ENCODE measurements around the gene KIAA1549. TPM values are rescaled to one million over a fixed set of nuclear protein-coding genes. Genes with fewer than 3 reads are reported as not detected.

KIAA1549 gene
- total RNA-seq, 3 donors from 2014 or later (not counting 1 experiment from before 2014, with no cell fraction given), result 0.08 to 0.09 (median 0.09) TPM

DNA sequence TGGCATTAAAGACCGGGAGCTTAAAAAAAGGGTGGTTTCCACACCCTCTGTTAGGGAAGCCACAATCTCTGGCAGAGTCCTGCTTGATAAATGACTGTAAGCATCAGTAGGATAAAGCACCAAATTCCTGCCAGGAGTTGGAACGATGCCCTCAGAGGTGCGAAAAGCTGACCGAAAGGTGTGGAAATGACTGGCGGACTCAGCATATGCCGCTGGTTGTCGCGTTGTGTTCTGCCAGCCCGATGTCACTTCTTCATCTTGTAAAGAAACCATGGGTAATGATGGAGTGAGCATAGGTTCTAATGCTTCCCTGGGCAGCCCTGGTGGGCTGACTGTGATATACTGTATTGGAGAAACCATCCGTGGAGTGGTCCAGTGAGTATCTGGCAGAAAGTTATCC lies 62.4 kb downstream of the KIAA1549 start:
- no peaks in the 10 kb centered on the region for H3K9me3 ChIP-seq (ENCODE audit: control insufficient read depth, insufficient read depth, low read length)
- Mint-ChIP-seq H3K27me3 (ENCODE audit: low read depth in 2 of 2) (peaks cover 12 to 22% of the 10 kb centered on the region in 2 donors), H3K4me3 (no peak overlapping the region), H3K9me3 (no peaks in the 10 kb centered on the region), H3K4me1 (no peaks in the 10 kb centered on the region), H3K36me3 (no peaks in the 10 kb centered on the region), H3K27ac (no peak overlapping the region)
- H3K36me3 ChIP-seq (ENCODE audit: control insufficient read depth, insufficient read depth, low read length), result no peaks in the 10 kb centered on the region
- intact Hi-C loops (cut with micrococcal nuclease), result no loop called here
- no peak overlapping the region for H3K27ac ChIP-seq (ENCODE audit: low read length)
- H3K4me1 ChIP-seq (ENCODE audit: control insufficient read depth, insufficient read depth, low read length), result no peaks in the 10 kb centered on the region
- WGBS (ENCODE audit: insufficient coverage), result 94% methylated on average over 10 of the region's 10 CpGs
- no peak overlapping the region for H3K4me3 ChIP-seq (ENCODE audit: low read length)
- no peak for ATAC-seq
- DNase-seq, result no peak
- TF ChIP-seq, protein P1, sequence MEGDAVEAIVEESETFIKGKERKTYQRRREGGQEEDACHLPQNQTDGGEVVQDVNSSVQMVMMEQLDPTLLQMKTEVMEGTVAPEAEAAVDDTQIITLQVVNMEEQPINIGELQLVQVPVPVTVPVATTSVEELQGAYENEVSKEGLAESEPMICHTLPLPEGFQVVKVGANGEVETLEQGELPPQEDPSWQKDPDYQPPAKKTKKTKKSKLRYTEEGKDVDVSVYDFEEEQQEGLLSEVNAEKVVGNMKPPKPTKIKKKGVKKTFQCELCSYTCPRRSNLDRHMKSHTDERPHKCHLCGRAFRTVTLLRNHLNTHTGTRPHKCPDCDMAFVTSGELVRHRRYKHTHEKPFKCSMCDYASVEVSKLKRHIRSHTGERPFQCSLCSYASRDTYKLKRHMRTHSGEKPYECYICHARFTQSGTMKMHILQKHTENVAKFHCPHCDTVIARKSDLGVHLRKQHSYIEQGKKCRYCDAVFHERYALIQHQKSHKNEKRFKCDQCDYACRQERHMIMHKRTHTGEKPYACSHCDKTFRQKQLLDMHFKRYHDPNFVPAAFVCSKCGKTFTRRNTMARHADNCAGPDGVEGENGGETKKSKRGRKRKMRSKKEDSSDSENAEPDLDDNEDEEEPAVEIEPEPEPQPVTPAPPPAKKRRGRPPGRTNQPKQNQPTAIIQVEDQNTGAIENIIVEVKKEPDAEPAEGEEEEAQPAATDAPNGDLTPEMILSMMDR (IDR thresholded peaks at IDR 0.05), result no peak
- no peaks in the 10 kb centered on the region for H3K27me3 ChIP-seq (ENCODE audit: control insufficient read depth, insufficient read depth, low read length)

DNA sequence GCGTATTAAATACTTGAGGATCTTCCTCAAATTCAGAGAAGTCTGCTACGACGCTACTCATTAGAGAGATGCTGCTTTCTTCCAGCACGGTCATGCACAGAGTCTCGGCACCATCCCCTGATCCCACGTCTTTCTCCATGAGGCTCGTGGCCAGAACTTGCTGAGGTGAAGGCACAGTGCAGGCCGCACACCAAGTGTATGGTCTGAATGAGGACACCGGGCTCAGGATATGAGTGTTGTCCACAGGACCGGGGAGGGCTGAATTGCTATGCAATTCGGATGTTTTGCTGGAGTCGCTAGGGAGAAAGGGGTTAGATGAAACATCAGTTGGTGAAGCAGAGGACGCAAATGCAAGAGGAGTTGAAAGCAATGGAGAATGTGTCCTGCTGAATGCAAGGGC lies 63.0 kb downstream of the KIAA1549 start:
- H3K36me3 ChIP-seq (ENCODE audit: control insufficient read depth, insufficient read depth, low read length), result no peaks in the 10 kb centered on the region
- Mint-ChIP-seq H3K4me3 (no peak overlapping the region), H3K36me3 (no peaks in the 10 kb centered on the region), H3K4me1 (no peaks in the 10 kb centered on the region), H3K27me3 (ENCODE audit: low read depth in 2 of 2) (peaks cover 15 to 22% of the 10 kb centered on the region in 2 donors), H3K9me3 (no peaks in the 10 kb centered on the region), H3K27ac (no peak overlapping the region)
- intact Hi-C loops (cut with micrococcal nuclease), result no loop called here
- no peaks in the 10 kb centered on the region for H3K4me1 ChIP-seq (ENCODE audit: control insufficient read depth, insufficient read depth, low read length)
- H3K9me3 ChIP-seq (ENCODE audit: control insufficient read depth, insufficient read depth, low read length), result no peaks in the 10 kb centered on the region
- H3K27ac ChIP-seq (ENCODE audit: low read length), result no peak overlapping the region
- DNase-seq (no peak), ATAC-seq (no peak)
- no peak overlapping the region for H3K4me3 ChIP-seq (ENCODE audit: low read length)
- WGBS (ENCODE audit: insufficient coverage), result 96% methylated on average over 13 of the region's 13 CpGs
- TF ChIP-seq, protein P1 (IDR thresholded peaks at IDR 0.05), result no peak
- H3K27me3 ChIP-seq (ENCODE audit: control insufficient read depth, insufficient read depth, low read length), result no peaks in the 10 kb centered on the region

DNA sequence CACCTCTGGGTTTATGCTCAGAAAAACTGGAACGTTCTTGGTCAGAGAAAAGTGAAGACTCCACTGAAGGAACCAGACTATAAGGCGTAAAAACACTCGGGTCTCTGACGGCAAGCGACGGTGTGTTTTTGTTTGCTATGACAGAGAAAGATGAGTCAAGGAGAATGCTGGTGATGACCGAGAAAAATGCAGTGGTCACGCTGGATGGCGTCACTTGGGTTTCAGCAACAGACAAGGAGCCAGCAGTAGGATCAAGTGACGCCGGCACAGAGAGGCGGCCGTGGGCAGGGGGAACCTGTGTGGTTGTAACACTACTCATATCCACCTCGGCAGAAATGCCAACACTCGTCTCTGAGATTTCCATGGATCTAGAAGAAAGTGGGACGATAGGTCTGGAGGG lies 63.4 kb downstream of the KIAA1549 start:
- Mint-ChIP-seq H3K4me1 (no peaks in the 10 kb centered on the region), H3K4me3 (no peak overlapping the region), H3K27me3 (ENCODE audit: low read depth in 2 of 2) (peaks cover 13 to 22% of the 10 kb centered on the region in 2 donors), H3K9me3 (no peaks in the 10 kb centered on the region), H3K27ac (no peak overlapping the region), H3K36me3 (no peaks in the 10 kb centered on the region)
- TF ChIP-seq, protein P1 (IDR thresholded peaks at IDR 0.05), result no peak
- 92% methylated on average over 16 of the region's 16 CpGs for WGBS (ENCODE audit: insufficient coverage)
- no peak overlapping the region for H3K27ac ChIP-seq (ENCODE audit: low read length)
- H3K36me3 ChIP-seq (ENCODE audit: control insufficient read depth, insufficient read depth, low read length), result no peaks in the 10 kb centered on the region
- ATAC-seq, result no peak
- no peaks in the 10 kb centered on the region for H3K9me3 ChIP-seq (ENCODE audit: control insufficient read depth, insufficient read depth, low read length)
- H3K4me3 ChIP-seq (ENCODE audit: low read length), result no peak overlapping the region
- H3K27me3 ChIP-seq (ENCODE audit: control insufficient read depth, insufficient read depth, low read length), result no peaks in the 10 kb centered on the region
- no peaks in the 10 kb centered on the region for H3K4me1 ChIP-seq (ENCODE audit: control insufficient read depth, insufficient read depth, low read length)
- intact Hi-C loops (cut with micrococcal nuclease), result no loop called here
- DNase-seq, result no peak

DNA sequence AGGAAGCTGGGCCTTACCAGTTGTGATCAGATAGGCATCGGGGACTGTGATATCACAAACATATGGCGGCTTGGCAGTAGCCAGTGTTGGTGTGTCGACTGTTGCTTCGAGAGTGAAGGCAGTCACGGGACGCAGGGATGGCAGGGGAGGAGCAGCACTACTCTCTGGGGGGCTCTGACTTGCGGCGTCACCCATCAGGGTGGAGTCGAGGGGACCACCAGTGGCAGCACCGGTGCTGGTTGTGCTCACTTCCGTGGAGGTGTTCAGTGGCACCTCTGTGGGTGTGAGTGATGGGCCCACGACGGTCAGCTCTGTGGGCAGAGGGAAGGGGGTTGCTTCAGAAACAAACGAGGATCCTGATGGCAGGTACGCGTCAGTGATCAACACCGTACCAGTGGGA lies 64.5 kb downstream of the KIAA1549 start:
- WGBS (ENCODE audit: insufficient coverage), result 93% methylated on average over 17 of the region's 17 CpGs
- no peaks in the 10 kb centered on the region for H3K4me1 ChIP-seq (ENCODE audit: control insufficient read depth, insufficient read depth, low read length)
- ATAC-seq, result no peak

More for the DNA sequence above, 64.5 kb downstream of the KIAA1549 start:
- no peak overlapping the region for H3K4me3 ChIP-seq (ENCODE audit: low read length)
- no peak overlapping the region for H3K27ac Mint-ChIP-seq
- no peak overlapping the region for H3K27ac ChIP-seq (ENCODE audit: low read length)
- intact Hi-C loops (cut with micrococcal nuclease), result no loop called here
- H3K27me3 Mint-ChIP-seq (ENCODE audit: low read depth in 2 of 2), result peaks cover 14 to 29% of the 10 kb centered on the region in 2 donors
- no peaks in the 10 kb centered on the region for H3K36me3 Mint-ChIP-seq
- H3K4me1 Mint-ChIP-seq, result no peaks in the 10 kb centered on the region
- TF ChIP-seq, protein P1 (IDR thresholded peaks at IDR 0.05), result no peak
- no peak for DNase-seq
- H3K9me3 ChIP-seq (ENCODE audit: control insufficient read depth, insufficient read depth, low read length), result no peaks in the 10 kb centered on the region
- no peaks in the 10 kb centered on the region for H3K9me3 Mint-ChIP-seq
- H3K27me3 ChIP-seq (ENCODE audit: control insufficient read depth, insufficient read depth, low read length), result no peaks in the 10 kb centered on the region
- H3K36me3 ChIP-seq (ENCODE audit: control insufficient read depth, insufficient read depth, low read length), result no peaks in the 10 kb centered on the region
- no peak overlapping the region for H3K4me3 Mint-ChIP-seq

All from natural killer cell (primary cell).